HT1080 (cell line): ENCODE measurements around the gene OGG1. TPM values are rescaled to one million over a fixed set of nuclear protein-coding genes. Genes with fewer than 3 reads are reported as not detected.
"Not testable (repeated sequence)": the region's sequence is repeated elsewhere in the genome, so short reads cannot be mapped to it uniquely, and the experiment has no call there.

Experiments used
- DNase-seq: peaks from one replicate; pipeline ENCODE4 v3.0.0-alpha.2; 2015; ENCODE audit warnings: low read depth
- total RNA-seq: library from RNA; depleted of rRNA; stranded (reverse); fragments of >200 nt; shearing (Covaris generic); gene quantifications from 2 replicates; pipeline ENCODE4 v1.2.3, GENCODE V29; 2014

OGG1 gene
- total RNA-seq, 1 experiment from 2014 or later = 27.8 TPM

- DNase-seq = no peak
Observed at GRCh38 chr3:9761919-9762318, 12.2 kb downstream of the OGG1 start.

GRCh38 chr3:9762871-9763270 lies 13.1 kb downstream of the OGG1 start:
- DNase-seq = no peak

- DNase-seq = no peak
Observed at GRCh38 chr3:9765865-9766264, 16.1 kb downstream of the OGG1 start.

- DNase-seq = no peak
Observed at GRCh38 chr3:9767418-9767817, 17.7 kb downstream of the OGG1 start.

- no peak for DNase-seq
Observed at GRCh38 chr3:9768141-9768775, 18.5 kb downstream of the OGG1 start.

- DNase-seq = no peak
Observed at GRCh38 chr3:9769012-9769411, 19.3 kb downstream of the OGG1 start.

GRCh38 chr3:9769426-9770275 lies 19.9 kb downstream of the OGG1 start, which contains the start of gene CAMK1:
Gene CAMK1 (minus strand): TSS chr3:9769947. CDS start chr3:9767749, 2,198 bp downstream.
- DNase-seq = peak; percentile 58

- no peak for DNase-seq
Observed at GRCh38 chr3:9770276-9770812, 20.6 kb downstream of the OGG1 start.

GRCh38 chr3:9771007-9771406 lies 21.3 kb downstream of the OGG1 start:
- not testable (repeated sequence) for DNase-seq

- no peak for DNase-seq
Observed at GRCh38 chr3:9776896-9777693, 27.3 kb downstream of the OGG1 start.

GRCh38 chr3:9777694-9778021 lies 27.9 kb downstream of the OGG1 start:
- DNase-seq = no peak

GRCh38 chr3:9778143-9779074 lies 28.7 kb downstream of the OGG1 start:
- peak; percentile 28 for DNase-seq

- no peak for DNase-seq
Observed at GRCh38 chr3:9779075-9779593, 29.4 kb downstream of the OGG1 start.

GRCh38 chr3:9779721-9780457 lies 30.1 kb downstream of the OGG1 start:
- no peak for DNase-seq

GRCh38 chr3:9780458-9780812 lies 30.7 kb downstream of the OGG1 start:
- no peak for DNase-seq

- no peak for DNase-seq
Observed at GRCh38 chr3:9780910-9781309, 31.2 kb downstream of the OGG1 start.

GRCh38 chr3:9781551-9781950 lies 31.8 kb downstream of the OGG1 start:
- no peak for DNase-seq

- no peak for DNase-seq
Observed at GRCh38 chr3:9781978-9782603, 32.3 kb downstream of the OGG1 start.

GRCh38 chr3:9782770-9783169 lies 33.0 kb downstream of the OGG1 start:
- DNase-seq = no peak
